Measurements from ENCODE around the gene AMOTL1.
A peak's percentile ranks its signal among the peaks of the same experiment; 100 is the strongest.

Gene AMOTL1

GRCh38 chr11:94895451-94895850, 127.3 kb downstream of the AMOTL1 start:
- TF ChIP-seq CTCF (IDR thresholded peaks at IDR 0.05; ENCODE audit: insufficient read depth, low read length, missing control alignments) = no peak
- H3K4me3 ChIP-seq (ENCODE audit: low read depth, low read length) = no peak overlapping the region
- no peak for DNase-seq (ENCODE audit: low read depth, low spot score)
- CTCF ChIA-PET = interaction anchor here (1.0 to 5.1 kb wide), 8 partner anchors 9 to 273 kb away, joined by 4 to 118 read pairs (median 25); partner anchors contain the start of gene AMOTL1
- POLR2A ChIA-PET = no interaction called here

- ChIA-PET CTCF (interaction anchor here (0.7 to 5.1 kb wide), 12 partner anchors 10 to 294 kb away, joined by 3 to 118 read pairs (median 7); partner anchors contain the start of gene AMOTL1), POLR2A (no interaction called here)
- no peak for TF ChIP-seq CTCF (IDR thresholded peaks at IDR 0.05; ENCODE audit: insufficient read depth, low read length, missing control alignments)
- no peak for DNase-seq (ENCODE audit: low read depth, low spot score)
- H3K4me3 ChIP-seq (ENCODE audit: low read depth, low read length) = no peak overlapping the region
Observed at GRCh38 chr11:94895971-94896370, 127.8 kb downstream of the AMOTL1 start.

- POLR2A ChIA-PET = interaction anchor here (0.6 kb wide), 1 partner anchor 119 kb away, joined by 3 read pairs; no protein-coding TSS in a partner anchor
- TF ChIP-seq CTCF (IDR thresholded peaks at IDR 0.05; ENCODE audit: insufficient read depth, low read length, missing control alignments) = peak; percentile 76
- DNase-seq (ENCODE audit: low read depth, low spot score) = no peak
Observed at GRCh38 chr11:94897330-94897768, 129.2 kb downstream of the AMOTL1 start.

GRCh38 chr11:94907226-94907625, 139.1 kb downstream of the AMOTL1 start:
- DNase-seq (ENCODE audit: low read depth, low spot score) = no peak
- TF ChIP-seq CTCF (IDR thresholded peaks at IDR 0.05; ENCODE audit: insufficient read depth, low read length, missing control alignments) = no peak
- CTCF ChIA-PET = interaction anchor here (1.2 kb wide), 2 partner anchors 10 to 283 kb away, joined by 4 to 8 read pairs; no protein-coding TSS in a partner anchor
- POLR2A ChIA-PET = no interaction called here
- H3K4me3 ChIP-seq (ENCODE audit: low read depth, low read length) = no peak overlapping the region

More at GRCh38 chr11:94897330-94897768, 129.2 kb downstream of the AMOTL1 start:
- CTCF ChIA-PET = interaction anchor here (0.7 to 5.1 kb wide), 39 partner anchors 9 to 295 kb away, joined by 3 to 118 read pairs (median 5); partner anchors contain the start of genes AMOTL1, CWC15 and KDM4D
- H3K4me3 ChIP-seq (ENCODE audit: low read depth, low read length) = no peak overlapping the region

GRCh38 chr11:94909371-94909820, 141.2 kb downstream of the AMOTL1 start:
- ChIA-PET CTCF (interaction anchor here (1.2 to 4.6 kb wide), 3 partner anchors 12 to 286 kb away, joined by 3 to 30 read pairs (median 18); no protein-coding TSS in a partner anchor), POLR2A (interaction anchor here (1.0 to 1.5 kb wide), 3 partner anchors 17 to 64 kb away, joined by 3 to 5 read pairs (median 4); partner anchors contain the start of genes CWC15 and KDM4D)
- H3K4me3 ChIP-seq (ENCODE audit: low read depth, low read length) = no peak overlapping the region
- no peak for DNase-seq (ENCODE audit: low read depth, low spot score)
- no peak for TF ChIP-seq CTCF (IDR thresholded peaks at IDR 0.05; ENCODE audit: insufficient read depth, low read length, missing control alignments)

GRCh38 chr11:94910270-94910669, 142.1 kb downstream of the AMOTL1 start:
- ChIA-PET CTCF (interaction anchor here (0.7 to 4.6 kb wide), 8 partner anchors 9 to 287 kb away, joined by 3 to 30 read pairs (median 3); partner anchors contain the start of gene SRSF8), POLR2A (interaction anchor here (1.0 to 1.5 kb wide), 4 partner anchors 16 to 63 kb away, joined by 3 to 5 read pairs (median 4); partner anchors contain the start of genes CWC15 and KDM4D)

More at GRCh38 chr11:94910270-94910669, 142.1 kb downstream of the AMOTL1 start:
- no peak for DNase-seq (ENCODE audit: low read depth, low spot score)
- TF ChIP-seq CTCF (IDR thresholded peaks at IDR 0.05; ENCODE audit: insufficient read depth, low read length, missing control alignments) = no peak
- H3K4me3 ChIP-seq (ENCODE audit: low read depth, low read length) = no peak overlapping the region

All from AG04449 (cell line).